Measurements from ENCODE around the gene AKT1S1. TPM values are rescaled to one million over a fixed set of nuclear protein-coding genes. Genes with fewer than 3 reads are reported as not detected.
A peak's percentile ranks its signal among the peaks of the same experiment; 100 is the strongest.

Gene AKT1S1
- total and polyA plus RNA-seq, 2 donors: 4.4 to 27.9 TPM

GRCh38 chr19:49854378-49855263, 22.5 kb downstream of the AKT1S1 start:
- no peaks in the 10 kb centered on the region for H3K9me3 ChIP-seq (ENCODE audit: control insufficient read depth in 2 of 2, insufficient read depth in 1 of 2, low read length in 1 of 2)
- H3K36me3 ChIP-seq (ENCODE audit: control insufficient read depth in 2 of 2, insufficient read depth in 2 of 2, low read length in 1 of 2): peaks cover 43 to 51% of the 10 kb centered on the region in 2 donors
- H3K4me3 ChIP-seq (ENCODE audit: low read length in 2 of 2): no peak overlapping the region
- peaks cover 0 to 5% of the 10 kb centered on the region in 2 donors for H3K27me3 ChIP-seq (ENCODE audit: control insufficient read depth in 2 of 2, insufficient read depth in 1 of 2, low read length in 1 of 2)
- WGBS: 97% methylated on average over 39 of the region's 39 CpGs
- H3K27ac ChIP-seq (ENCODE audit: low read depth in 1 of 2, low read length in 1 of 2): no peak overlapping the region
- peaks cover 8 to 39% of the 10 kb centered on the region in 2 donors for H3K4me1 ChIP-seq (ENCODE audit: control insufficient read depth in 2 of 2, insufficient read depth in 2 of 2, low read length in 2 of 2)
- DNase-seq (ENCODE audit: low read depth in 6 of 9, low spot score in 9 of 9): no peak

GRCh38 chr19:49853852-49854377, 23.2 kb downstream of the AKT1S1 start:
- Histone ChIP-seq H3K27ac (ENCODE audit: low read depth in 1 of 2, low read length in 1 of 2) (no peak overlapping the region), H3K27me3 (ENCODE audit: control insufficient read depth in 2 of 2, insufficient read depth in 1 of 2, low read length in 1 of 2) (peaks cover 0 to 5% of the 10 kb centered on the region in 2 donors), H3K4me3 (ENCODE audit: low read length in 2 of 2) (no peak overlapping the region), H3K36me3 (ENCODE audit: control insufficient read depth in 2 of 2, insufficient read depth in 2 of 2, low read length in 1 of 2) (peaks cover 39 to 45% of the 10 kb centered on the region in 2 donors), H3K9me3 (ENCODE audit: control insufficient read depth in 2 of 2, insufficient read depth in 1 of 2, low read length in 1 of 2) (peaks cover 0 to 6% of the 10 kb centered on the region in 2 donors), H3K4me1 (ENCODE audit: control insufficient read depth in 2 of 2, insufficient read depth in 2 of 2, low read length in 2 of 2) (peaks cover 8 to 39% of the 10 kb centered on the region in 2 donors)
- 97% methylated on average over 10 of the region's 10 CpGs for WGBS
- no peak for DNase-seq (ENCODE audit: low read depth in 6 of 9, low spot score in 9 of 9)

- peaks cover 8 to 30% of the 10 kb centered on the region in 2 donors for H3K4me1 ChIP-seq (ENCODE audit: control insufficient read depth in 2 of 2, insufficient read depth in 2 of 2, low read length in 2 of 2)
- H3K27ac ChIP-seq (ENCODE audit: low read depth in 1 of 2, low read length in 1 of 2): no peak overlapping the region
- DNase-seq (ENCODE audit: low read depth in 6 of 9, low spot score in 9 of 9): no peak
- 92% methylated on average over 14 of the region's 14 CpGs for WGBS
- peaks cover 28 to 33% of the 10 kb centered on the region in 2 donors for H3K36me3 ChIP-seq (ENCODE audit: control insufficient read depth in 2 of 2, insufficient read depth in 2 of 2, low read length in 1 of 2)
- H3K27me3 ChIP-seq (ENCODE audit: control insufficient read depth in 2 of 2, insufficient read depth in 1 of 2, low read length in 1 of 2): peaks cover 0 to 5% of the 10 kb centered on the region in 2 donors
- peaks cover 0 to 6% of the 10 kb centered on the region in 2 donors for H3K9me3 ChIP-seq (ENCODE audit: control insufficient read depth in 2 of 2, insufficient read depth in 1 of 2, low read length in 1 of 2)
- no peak overlapping the region for H3K4me3 ChIP-seq (ENCODE audit: low read length in 2 of 2)
Observed at GRCh38 chr19:49852631-49853126, 24.5 kb downstream of the AKT1S1 start.

- Histone ChIP-seq H3K36me3 (ENCODE audit: control insufficient read depth in 2 of 2, insufficient read depth in 2 of 2, low read length in 1 of 2) (peaks cover 18 to 22% of the 10 kb centered on the region in 2 donors), H3K4me3 (ENCODE audit: low read length in 2 of 2) (peak overlapping the region; percentile 49 to 89), H3K4me1 (ENCODE audit: control insufficient read depth in 2 of 2, insufficient read depth in 2 of 2, low read length in 2 of 2) (peaks cover 8 to 25% of the 10 kb centered on the region in 2 donors), H3K27ac (ENCODE audit: low read depth in 1 of 2, low read length in 1 of 2) (peak overlapping the region in 1 of 2 donors; percentile 96), H3K9me3 (ENCODE audit: control insufficient read depth in 2 of 2, insufficient read depth in 1 of 2, low read length in 1 of 2) (peaks cover 0 to 6% of the 10 kb centered on the region in 2 donors), H3K27me3 (ENCODE audit: control insufficient read depth in 2 of 2, insufficient read depth in 1 of 2, low read length in 1 of 2) (peaks cover 0 to 5% of the 10 kb centered on the region in 2 donors)
- DNase-seq (ENCODE audit: low read depth in 6 of 9, low spot score in 9 of 9): peak in 4 of 9 donors; percentile 11 to 44 (median 33)
- 4% methylated on average over 78 of the region's 78 CpGs for WGBS
Observed at GRCh38 chr19:49851456-49852259, 25.5 kb downstream of the AKT1S1 start.

- H3K27ac ChIP-seq (ENCODE audit: low read depth in 1 of 2, low read length in 1 of 2): peak within 1 kb of the TSS; percentile 96 to 99
- H3K36me3 ChIP-seq (ENCODE audit: control insufficient read depth in 2 of 2, insufficient read depth in 2 of 2, low read length in 1 of 2): peaks cover 13 to 14% of the 10 kb centered on the region in 2 donors
- peaks cover 8 to 28% of the 10 kb centered on the region in 2 donors for H3K4me1 ChIP-seq (ENCODE audit: control insufficient read depth in 2 of 2, insufficient read depth in 2 of 2, low read length in 2 of 2)
- H3K9me3 ChIP-seq (ENCODE audit: control insufficient read depth in 2 of 2, insufficient read depth in 1 of 2, low read length in 1 of 2): peaks cover 0 to 6% of the 10 kb centered on the region in 2 donors
- DNase-seq (ENCODE audit: low read depth in 6 of 9, low spot score in 9 of 9): peak; percentile 73 to 93 (median 81)
- peak within 1 kb of the TSS; percentile 89 to 92 for H3K4me3 ChIP-seq (ENCODE audit: low read length in 2 of 2)
- peaks cover 0 to 5% of the 10 kb centered on the region in 2 donors for H3K27me3 ChIP-seq (ENCODE audit: control insufficient read depth in 2 of 2, insufficient read depth in 1 of 2, low read length in 1 of 2)
- WGBS: under 1% methylated on average over 98 of the region's 98 CpGs
Observed at GRCh38 chr19:49850487-49851342, 26.4 kb downstream of the AKT1S1 start, which contains the start of gene PTOV1. Gene PTOV1 (plus strand): TSS chr19:49851159.

GRCh38 chr19:49850221-49850486, 27.0 kb downstream of the AKT1S1 start:
- peak overlapping the region; percentile 89 to 92 for H3K4me3 ChIP-seq (ENCODE audit: low read length in 2 of 2)
- DNase-seq (ENCODE audit: low read depth in 6 of 9, low spot score in 9 of 9): no peak
- peaks cover 0 to 6% of the 10 kb centered on the region in 2 donors for H3K9me3 ChIP-seq (ENCODE audit: control insufficient read depth in 2 of 2, insufficient read depth in 1 of 2, low read length in 1 of 2)
- H3K4me1 ChIP-seq (ENCODE audit: control insufficient read depth in 2 of 2, insufficient read depth in 2 of 2, low read length in 2 of 2): peaks cover 8 to 28% of the 10 kb centered on the region in 2 donors
- peaks cover 7 to 9% of the 10 kb centered on the region in 2 donors for H3K36me3 ChIP-seq (ENCODE audit: control insufficient read depth in 2 of 2, insufficient read depth in 2 of 2, low read length in 1 of 2)
- 69% methylated on average over 12 of the region's 12 CpGs for WGBS
- H3K27ac ChIP-seq (ENCODE audit: low read depth in 1 of 2, low read length in 1 of 2): no peak overlapping the region
- H3K27me3 ChIP-seq (ENCODE audit: control insufficient read depth in 2 of 2, insufficient read depth in 1 of 2, low read length in 1 of 2): peaks cover 0 to 5% of the 10 kb centered on the region in 2 donors

GRCh38 chr19:49849433-49850220, 27.5 kb downstream of the AKT1S1 start:
- 95% methylated on average over 15 of the region's 15 CpGs for WGBS
- H3K27ac ChIP-seq (ENCODE audit: low read depth in 1 of 2, low read length in 1 of 2): no peak overlapping the region
- DNase-seq (ENCODE audit: low read depth in 6 of 9, low spot score in 9 of 9): no peak
- H3K4me3 ChIP-seq (ENCODE audit: low read length in 2 of 2): no peak overlapping the region
- peaks cover 8 to 28% of the 10 kb centered on the region in 2 donors for H3K4me1 ChIP-seq (ENCODE audit: control insufficient read depth in 2 of 2, insufficient read depth in 2 of 2, low read length in 2 of 2)
- peaks cover 3 to 6% of the 10 kb centered on the region in 2 donors for H3K36me3 ChIP-seq (ENCODE audit: control insufficient read depth in 2 of 2, insufficient read depth in 2 of 2, low read length in 1 of 2)
- peaks cover 0 to 6% of the 10 kb centered on the region in 2 donors for H3K9me3 ChIP-seq (ENCODE audit: control insufficient read depth in 2 of 2, insufficient read depth in 1 of 2, low read length in 1 of 2)
- peaks cover 0 to 5% of the 10 kb centered on the region in 2 donors for H3K27me3 ChIP-seq (ENCODE audit: control insufficient read depth in 2 of 2, insufficient read depth in 1 of 2, low read length in 1 of 2)

All from thymus (tissue), 11 donors.